HG03469 (cell line): ENCODE data around the gene PTPN13.

Experiments used
- ATAC-seq: cut with Tn5 transposase; IDR thresholded peaks from one replicate; pipeline ENCODE4 v1.9.1; 2021; ENCODE audit warnings: mild to moderate bottlenecking, moderate library complexity, moderate number of reproducible peaks; ENCODE audit not compliant: unreplicated experiment

Gene PTPN13

GRCh38 chr4:86593688-86594558 lies at the start of gene PTPN13:
Gene PTPN13, plus strand, starts transcription at chr4:86594315. Its CDS starts 40,942 bp downstream, at chr4:86635257.
- peak; percentile 96 for ATAC-seq

GRCh38 chr4:86547140-86547539 lies 47.0 kb upstream of the PTPN13 start:
- ATAC-seq, result no peak

GRCh38 chr4:86549163-86549788 lies 44.8 kb upstream of the PTPN13 start:
- no peak for ATAC-seq

GRCh38 chr4:86551387-86551786 lies 42.7 kb upstream of the PTPN13 start:
- no peak for ATAC-seq

GRCh38 chr4:86554646-86555045 lies 39.5 kb upstream of the PTPN13 start:
- ATAC-seq, result no peak

GRCh38 chr4:86556791-86557415 lies 37.2 kb upstream of the PTPN13 start:
- ATAC-seq, result no peak

GRCh38 chr4:86557526-86557925 lies 36.6 kb upstream of the PTPN13 start:
- ATAC-seq, result peak; percentile 91

- ATAC-seq, result no peak
These were observed 35.9 kb upstream of the PTPN13 start for GRCh38 chr4:86558258-86558657.

- no peak for ATAC-seq
These were observed 35.3 kb upstream of the PTPN13 start for GRCh38 chr4:86558797-86559196.

GRCh38 chr4:86560447-86560846 lies 33.7 kb upstream of the PTPN13 start:
- ATAC-seq, result no peak

- ATAC-seq, result no peak
These were observed 32.9 kb upstream of the PTPN13 start for GRCh38 chr4:86561256-86561655.

- no peak for ATAC-seq
These were observed 30.7 kb upstream of the PTPN13 start for GRCh38 chr4:86563416-86563815.

GRCh38 chr4:86564795-86565194 lies 29.3 kb upstream of the PTPN13 start:
- ATAC-seq, result peak; percentile 40

- ATAC-seq, result no peak
These were observed 28.5 kb upstream of the PTPN13 start for GRCh38 chr4:86565651-86566050.

- ATAC-seq, result peak; percentile 55
These were observed 24.8 kb upstream of the PTPN13 start for GRCh38 chr4:86569103-86569870.

- no peak for ATAC-seq
These were observed 14.2 kb upstream of the PTPN13 start for GRCh38 chr4:86579941-86580340.

- no peak for ATAC-seq
These were observed 11.7 kb upstream of the PTPN13 start for GRCh38 chr4:86582410-86582809.

GRCh38 chr4:86586160-86586572 lies 7.9 kb upstream of the PTPN13 start:
- ATAC-seq, result no peak

- ATAC-seq, result no peak
These were observed 7.3 kb upstream of the PTPN13 start for GRCh38 chr4:86586626-86587380.
